OCI-LY3 (cell line): ENCODE results near the gene FKBP10.
A peak's percentile ranks its signal among the peaks of the same experiment; 100 is the strongest.

ENCODE experiments used
- H2AFZ ChIP-seq: fragments of 200-600, 300-600 bp; shearing (Covaris generic); 2 replicates; pipeline ENCODE4 v1.6.0; 2014; ENCODE audit warnings: antibody characterized with exemption, low read depth, low read length
- H3K27ac ChIP-seq: fragments of 200-600, 300-600 bp; sonication (generic); 2 replicates; pipeline ENCODE4 v1.5.1; 2014; ENCODE audit warnings: mild to moderate bottlenecking, low read length, moderate library complexity, mixed read lengths
- H3K27me3 ChIP-seq: fragments of 200-600, 300-600 bp; sonication (generic); 2 replicates; pipeline ENCODE4 v1.6.1; 2014; ENCODE audit warnings: low read depth, low read length, mixed read lengths
- H3K36me3 ChIP-seq: fragments of 200-600, 300-600 bp; sonication (generic); replicated peaks from 2 replicates; pipeline ENCODE3; 2014; ENCODE audit warnings: low read depth, low read length, mixed read lengths
- H3K4me1 ChIP-seq: fragments of 300-600, 200-600 bp; sonication (generic); 2 replicates; pipeline ENCODE4 v1.6.1; 2014; ENCODE audit warnings: low read length, mixed read lengths
- H3K4me2 ChIP-seq: fragments of 200-600, 300-600 bp; sonication (generic); 2 replicates; pipeline ENCODE4 v1.6.1; 2014; ENCODE audit warnings: low read length, mixed read lengths
- H3K4me3 ChIP-seq: fragments of 300-600, 200-600 bp; sonication (generic); 2 replicates; pipeline ENCODE4 v1.5.1; 2014; ENCODE audit warnings: antibody characterized with exemption, mild to moderate bottlenecking, low read length, moderate library complexity
- H3K79me2 ChIP-seq: fragments of 300-600, 200-600 bp; shearing (Covaris generic); 2 replicates; pipeline ENCODE4 v1.6.1; 2014; ENCODE audit warnings: mild to moderate bottlenecking, low read length, mixed read lengths
- H3K9ac ChIP-seq: fragments of 300-600, 200-600 bp; shearing (Covaris generic); 2 replicates; pipeline ENCODE4 v1.6.0; 2014; ENCODE audit warnings: mild to moderate bottlenecking, low read length, moderate library complexity
- H3K9me3 ChIP-seq: fragments of 200-600, 300-600 bp; shearing (Covaris generic); 2 replicates; pipeline ENCODE4 v1.6.1; 2014; ENCODE audit warnings: low read length, mixed read lengths; ENCODE audit not compliant: insufficient read depth
- H4K20me1 ChIP-seq: fragments of 200-600, 300-600 bp; sonication (generic); 2 replicates; pipeline ENCODE4 v1.6.1; 2016; ENCODE audit warnings: low read length, mixed read lengths; ENCODE audit not compliant: insufficient read depth
- CTCF ChIP-seq: fragments of 200-600, 300-600 bp; sonication (generic); IDR thresholded peaks from 2 replicates; pipeline ENCODE4 v1.5.1; 2014; ENCODE audit warnings: antibody characterized with exemption, low read length, low read depth
- EZH2phosphoT487 ChIP-seq: fragments of 200-600 bp; shearing (Covaris generic); IDR thresholded peaks from 2 replicates; pipeline ENCODE4 v1.6.1; 2018; ENCODE audit warnings: antibody characterized with exemption, mixed run types, low read depth

The FKBP10 gene

GRCh38 chr17:41863074-41863848, 50.5 kb downstream of the FKBP10 start:
- peaks cover 11% of the 10 kb centered on the region for H3K4me1 ChIP-seq
- peaks cover 65% of the 10 kb centered on the region for H3K79me2 ChIP-seq
- peak overlapping the region; percentile 95 for H3K4me3 ChIP-seq
- TF ChIP-seq EZH2phosphoT487 (no peak), CTCF (no peak)
- no peaks in the 10 kb centered on the region for H3K27me3 ChIP-seq
- no peaks in the 10 kb centered on the region for H3K9me3 ChIP-seq
- H4K20me1 ChIP-seq, result peaks cover 43% of the 10 kb centered on the region
- H3K4me2 ChIP-seq, result peak overlapping the region; percentile 98
- peaks cover 10% of the 10 kb centered on the region for H3K36me3 ChIP-seq
- peak overlapping the region; percentile 88; the same call in 1 of the 2 replicates for H3K9ac ChIP-seq
- no peak overlapping the region for H3K27ac ChIP-seq
- H2AFZ ChIP-seq, result no peak overlapping the region

GRCh38 chr17:41864498-41864835, 51.7 kb downstream of the FKBP10 start:
- Histone ChIP-seq H3K4me1 (peaks cover 11% of the 10 kb centered on the region), H4K20me1 (peaks cover 38% of the 10 kb centered on the region), H3K27me3 (no peaks in the 10 kb centered on the region), H3K36me3 (peaks cover 20% of the 10 kb centered on the region), H3K79me2 (peaks cover 54% of the 10 kb centered on the region), H3K27ac (no peak overlapping the region), H3K4me3 (peak overlapping the region; percentile 95), H2AFZ (peak overlapping the region; percentile 64), H3K9ac (peak overlapping the region; percentile 88), H3K9me3 (no peaks in the 10 kb centered on the region), H3K4me2 (peak overlapping the region; percentile 98)
- TF ChIP-seq CTCF (no peak), EZH2phosphoT487 (no peak)

- no peaks in the 10 kb centered on the region for H3K9me3 ChIP-seq
- peak within 1 kb of the TSS; percentile 64 for H2AFZ ChIP-seq
- peak within 1 kb of the TSS; percentile 95 for H3K4me3 ChIP-seq
- peak within 1 kb of the TSS; percentile 57 for H3K27ac ChIP-seq
- H3K36me3 ChIP-seq, result peaks cover 24% of the 10 kb centered on the region
- H3K9ac ChIP-seq, result peak within 1 kb of the TSS; percentile 88
- H3K79me2 ChIP-seq, result peaks cover 49% of the 10 kb centered on the region
- no peak for TF ChIP-seq EZH2phosphoT487
- no peak for TF ChIP-seq CTCF
- H4K20me1 ChIP-seq, result peaks cover 34% of the 10 kb centered on the region
- H3K4me2 ChIP-seq, result peak within 1 kb of the TSS; percentile 98
- peaks cover 11% of the 10 kb centered on the region for H3K4me1 ChIP-seq
- no peaks in the 10 kb centered on the region for H3K27me3 ChIP-seq
Observed at GRCh38 chr17:41864836-41865595, 52.2 kb downstream of the FKBP10 start, which contains the start of gene KLHL11. TSS of gene KLHL11 (minus strand) at chr17:41865423. CDS start at chr17:41865370, 53 bp downstream.

- Histone ChIP-seq H2AFZ (no peak overlapping the region), H3K9me3 (no peaks in the 10 kb centered on the region), H3K27me3 (no peaks in the 10 kb centered on the region), H3K4me1 (peaks cover 11% of the 10 kb centered on the region), H3K9ac (peak overlapping the region; percentile 26; the same call in 1 of the 2 replicates), H3K4me3 (peak overlapping the region; percentile 95), H3K27ac (peak overlapping the region; percentile 23; the same call in 1 of the 2 replicates), H3K36me3 (peaks cover 29% of the 10 kb centered on the region), H3K4me2 (peak overlapping the region; percentile 76), H3K79me2 (peaks cover 43% of the 10 kb centered on the region), H4K20me1 (peaks cover 29% of the 10 kb centered on the region)
- TF ChIP-seq EZH2phosphoT487 (no peak), CTCF (no peak)
Observed at GRCh38 chr17:41865596-41865893, 52.7 kb downstream of the FKBP10 start.
